Jurkat, Clone E6-1 (cell line): ENCODE results near the gene MAP4K2.

ENCODE experiments used
- DNase-seq: peaks from one replicate; pipeline ENCODE4 v3.0.0-alpha.2; 2011; ENCODE audit warnings: low read depth, low spot score
- H3K4me3 ChIP-seq: 2 replicates; pipeline ENCODE4 v1.5.1; 2011; ENCODE audit warnings: mild to moderate bottlenecking, low read length, control low read depth, moderate library complexity

MAP4K2 gene

GRCh38 chr11:64839887-64840782, 37.1 kb upstream of the MAP4K2 start:
- no peak overlapping the region for H3K4me3 ChIP-seq
- DNase-seq, result no peak

GRCh38 chr11:64839335-64839734, 36.3 kb upstream of the MAP4K2 start:
- no peak overlapping the region for H3K4me3 ChIP-seq
- no peak for DNase-seq

GRCh38 chr11:64838600-64839334, 35.8 kb upstream of the MAP4K2 start:
- no peak overlapping the region for H3K4me3 ChIP-seq
- no peak for DNase-seq

- no peak overlapping the region for H3K4me3 ChIP-seq
- no peak for DNase-seq
These were observed 34.9 kb upstream of the MAP4K2 start for GRCh38 chr11:64837887-64838351.

GRCh38 chr11:64836448-64837072, 33.5 kb upstream of the MAP4K2 start:
- H3K4me3 ChIP-seq, result no peak overlapping the region
- no peak for DNase-seq

GRCh38 chr11:64835616-64836447, 32.8 kb upstream of the MAP4K2 start:
- DNase-seq, result no peak
- H3K4me3 ChIP-seq, result no peak overlapping the region

- DNase-seq, result no peak
- no peak overlapping the region for H3K4me3 ChIP-seq
These were observed 32.0 kb upstream of the MAP4K2 start for GRCh38 chr11:64834723-64835615.

GRCh38 chr11:64834031-64834722, 31.2 kb upstream of the MAP4K2 start:
- H3K4me3 ChIP-seq, result no peak overlapping the region
- DNase-seq, result no peak

GRCh38 chr11:64833509-64833908, 30.5 kb upstream of the MAP4K2 start:
- no peak overlapping the region for H3K4me3 ChIP-seq
- DNase-seq, result no peak

GRCh38 chr11:64833198-64833502, 30.1 kb upstream of the MAP4K2 start:
- no peak overlapping the region for H3K4me3 ChIP-seq
- DNase-seq, result no peak

- DNase-seq, result no peak
- H3K4me3 ChIP-seq, result no peak overlapping the region
These were observed 29.6 kb upstream of the MAP4K2 start for GRCh38 chr11:64832467-64833197.

- DNase-seq, result no peak
These were observed 28.4 kb upstream of the MAP4K2 start for GRCh38 chr11:64831411-64831891.

GRCh38 chr11:64829536-64830251, 26.7 kb upstream of the MAP4K2 start:
- DNase-seq, result no peak

More at GRCh38 chr11:64831411-64831891, 28.4 kb upstream of the MAP4K2 start:
- no peak overlapping the region for H3K4me3 ChIP-seq

GRCh38 chr11:64827451-64827839, 24.4 kb upstream of the MAP4K2 start:
- no peak overlapping the region for H3K4me3 ChIP-seq
- DNase-seq, result no peak

More at GRCh38 chr11:64829536-64830251, 26.7 kb upstream of the MAP4K2 start:
- no peak overlapping the region for H3K4me3 ChIP-seq

GRCh38 chr11:64826578-64827450, 23.8 kb upstream of the MAP4K2 start:
- no peak for DNase-seq
- no peak overlapping the region for H3K4me3 ChIP-seq
